BJ (cell line): ENCODE results near the gene MCC. TPM values are rescaled to one million over a fixed set of nuclear protein-coding genes. Genes with fewer than 3 reads are reported as not detected.

Source experiments
- CTCF ChIA-PET: fragments of 350-600 bp; formaldehyde crosslinking; extraction: SDS; loops from one replicate; lab custom pipeline; 2021; ENCODE audit warnings: antibody characterized with exemption, inconsistent platforms; lab: Yijun Ruan, JAX
- POLR2A ChIA-PET: fragments of 300-600 bp; sonication (Branson Sonifier 250); formaldehyde crosslinking; extraction: SDS; loops from one replicate; lab custom pipeline; 2021; ENCODE audit warnings: antibody characterized with exemption; lab: Charles Lee
- DNase-seq: peaks from one replicate; pipeline ENCODE4 v3.0.0-alpha.2; 2011; ENCODE audit warnings: low read depth
- H3K27me3 ChIP-seq: 2 replicates; pipeline ENCODE4 v1.6.0; 2011; ENCODE audit warnings: low read length; ENCODE audit not compliant: control insufficient read depth, insufficient read depth
- H3K36me3 ChIP-seq: 2 replicates; pipeline ENCODE4 v1.5.1; 2011; ENCODE audit warnings: low read length; ENCODE audit not compliant: control insufficient read depth, insufficient read depth
- H3K4me3 ChIP-seq: 2 replicates; pipeline ENCODE4 v1.5.1; 2011; ENCODE audit warnings: low read depth, mild to moderate bottlenecking, control low read depth, low read length
- CTCF ChIP-seq: IDR thresholded peaks from 2 replicates; pipeline ENCODE4 v1.5.1; 2011; ENCODE audit warnings: low read depth, mild to moderate bottlenecking, control low read depth, inconsistent platforms, low read length, moderate library complexity; ENCODE audit not compliant: insufficient read depth
- polyA plus RNA-seq: library from polyadenylated mRNA; depleted of rRNA; stranded (reverse); fragments of >200 nt; gene quantifications from 2 replicates; pipeline ENCODE4 v1.2.3, GENCODE V29; 2011

Gene MCC
- polyA plus RNA-seq, 1 experiment: 2.3 TPM

DNA sequence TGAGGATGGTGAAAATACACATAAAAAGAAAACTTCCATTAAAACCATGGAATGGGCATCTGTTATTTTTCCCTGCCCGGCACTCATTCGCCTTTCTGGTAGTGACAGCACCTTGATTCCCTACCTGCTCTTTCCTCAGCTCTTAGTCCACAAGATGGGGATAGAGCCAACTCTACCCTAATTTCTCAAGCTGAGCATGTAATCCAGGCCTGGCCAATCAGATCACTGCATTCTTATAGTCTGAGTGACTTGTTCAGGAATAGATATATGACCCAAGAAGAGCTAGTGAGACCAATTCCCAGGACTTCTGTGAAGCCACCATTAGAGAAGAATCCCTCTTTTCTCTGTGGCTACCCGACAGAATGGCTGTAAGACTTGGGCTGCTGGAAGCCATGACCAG is 111.6 kb downstream of the MCC start:
- no peak for DNase-seq
- CTCF ChIA-PET: interaction anchor here (0.7 kb wide), 1 partner anchor 135 kb away, joined by 4 read pairs; no protein-coding TSS in a partner anchor
- Histone ChIP-seq H3K36me3 (no peaks in the 10 kb centered on the region), H3K27me3 (no peaks in the 10 kb centered on the region), H3K4me3 (no peak overlapping the region)
- POLR2A ChIA-PET: no interaction called here
- no peak for TF ChIP-seq CTCF

GRCh38 chr5:113375480-113376060 is 112.7 kb downstream of the MCC start:
- no peak for TF ChIP-seq CTCF
- no peak for DNase-seq
- ChIA-PET POLR2A (no interaction called here), CTCF (interaction anchor here (0.8 to 2.4 kb wide), 4 partner anchors 135 to 379 kb away, joined by 3 to 8 read pairs (median 6); no protein-coding TSS in a partner anchor)
- H3K27me3 ChIP-seq: no peaks in the 10 kb centered on the region
- no peak overlapping the region for H3K4me3 ChIP-seq
- no peaks in the 10 kb centered on the region for H3K36me3 ChIP-seq

- no peak overlapping the region for H3K4me3 ChIP-seq
- DNase-seq: no peak
- ChIA-PET POLR2A (no interaction called here), CTCF (interaction anchor here (1.1 kb wide), 1 partner anchor 13 kb away, joined by 3 read pairs; no protein-coding TSS in a partner anchor)
- H3K27me3 ChIP-seq: no peaks in the 10 kb centered on the region; the same call in none of the 2 replicates
- TF ChIP-seq CTCF: no peak
- no peaks in the 10 kb centered on the region for H3K36me3 ChIP-seq
Measured at GRCh38 chr5:113373426-113373825, 114.8 kb downstream of the MCC start.

DNA sequence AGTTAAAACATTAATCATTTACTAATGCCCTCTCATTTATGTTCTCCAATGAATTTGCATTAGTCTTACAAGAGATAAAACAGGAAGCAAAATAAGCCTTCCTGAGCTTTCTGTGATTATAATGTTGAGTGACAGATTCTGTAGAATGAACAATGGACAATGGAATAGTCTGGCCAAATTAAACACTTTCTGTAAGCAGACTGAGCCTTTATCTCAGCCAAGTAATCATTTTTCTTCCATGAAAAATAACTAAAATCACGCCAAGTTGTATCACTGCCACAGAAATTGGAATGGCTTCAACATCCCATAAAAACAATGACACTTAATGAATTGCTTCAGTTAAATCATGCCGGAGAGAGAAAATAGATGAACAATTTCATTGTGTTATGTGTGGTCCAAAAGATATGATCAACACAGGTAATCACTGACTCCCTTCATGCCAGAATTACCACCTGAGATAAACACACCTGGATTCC is 116.5 kb downstream of the MCC start:
- ChIA-PET POLR2A (no interaction called here), CTCF (no interaction called here)
- no peak for DNase-seq
- no peaks in the 10 kb centered on the region for H3K36me3 ChIP-seq
- TF ChIP-seq CTCF: no peak
- H3K4me3 ChIP-seq: no peak overlapping the region
- H3K27me3 ChIP-seq: no peaks in the 10 kb centered on the region; the same call in none of the 2 replicates

- Histone ChIP-seq H3K27me3 (no peaks in the 10 kb centered on the region; the same call in none of the 2 replicates), H3K4me3 (no peak overlapping the region), H3K36me3 (no peaks in the 10 kb centered on the region)
- ChIA-PET POLR2A (no interaction called here), CTCF (no interaction called here)
- no peak for TF ChIP-seq CTCF
- DNase-seq: no peak
Measured at GRCh38 chr5:113367586-113367985, 120.7 kb downstream of the MCC start.
